NCI-H82 treated with DMSO at 0.1 percent for 48 hours (cell line): Measurements from ENCODE around the gene PPP2R5C.
A peak's percentile ranks its signal among the peaks of the same experiment; 100 is the strongest.
"Not testable (repeated sequence)": the region's sequence is repeated elsewhere in the genome, so short reads cannot be mapped to it uniquely, and the experiment has no call there.

Experiments used
- DNase-seq: peaks from one replicate; lab custom pipeline; 2025; ENCODE audit not compliant: unreplicated experiment; lab: John Stamatoyannopoulos, UW

The PPP2R5C gene

GRCh38 chr14:101749756-101750155, 11.8 kb upstream of the PPP2R5C start:
- DNase-seq: not testable (repeated sequence)

DNA sequence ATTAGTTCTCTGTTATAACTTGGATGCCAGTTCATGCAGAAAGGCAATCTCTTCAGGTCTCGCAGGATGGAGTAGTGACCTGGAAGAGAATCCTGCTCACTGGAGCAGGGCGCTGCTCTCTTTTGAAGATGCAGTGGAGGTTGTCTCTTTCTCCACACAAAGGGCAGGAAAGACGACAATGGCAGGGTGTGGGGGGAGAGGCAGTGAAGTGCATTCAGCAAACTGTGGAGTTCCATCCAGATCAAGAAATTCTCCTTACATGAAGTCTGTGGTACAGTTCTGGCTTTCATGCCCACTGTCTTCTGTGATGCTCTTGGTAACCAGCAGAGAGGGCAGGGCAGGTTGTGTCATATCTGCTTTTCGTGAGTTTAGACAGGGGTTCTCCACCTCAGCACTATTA, 6.6 kb upstream of the PPP2R5C start:
- no peak for DNase-seq

GRCh38 chr14:101755591-101756324, 5.8 kb upstream of the PPP2R5C start:
- peak; percentile 66 for DNase-seq

DNA sequence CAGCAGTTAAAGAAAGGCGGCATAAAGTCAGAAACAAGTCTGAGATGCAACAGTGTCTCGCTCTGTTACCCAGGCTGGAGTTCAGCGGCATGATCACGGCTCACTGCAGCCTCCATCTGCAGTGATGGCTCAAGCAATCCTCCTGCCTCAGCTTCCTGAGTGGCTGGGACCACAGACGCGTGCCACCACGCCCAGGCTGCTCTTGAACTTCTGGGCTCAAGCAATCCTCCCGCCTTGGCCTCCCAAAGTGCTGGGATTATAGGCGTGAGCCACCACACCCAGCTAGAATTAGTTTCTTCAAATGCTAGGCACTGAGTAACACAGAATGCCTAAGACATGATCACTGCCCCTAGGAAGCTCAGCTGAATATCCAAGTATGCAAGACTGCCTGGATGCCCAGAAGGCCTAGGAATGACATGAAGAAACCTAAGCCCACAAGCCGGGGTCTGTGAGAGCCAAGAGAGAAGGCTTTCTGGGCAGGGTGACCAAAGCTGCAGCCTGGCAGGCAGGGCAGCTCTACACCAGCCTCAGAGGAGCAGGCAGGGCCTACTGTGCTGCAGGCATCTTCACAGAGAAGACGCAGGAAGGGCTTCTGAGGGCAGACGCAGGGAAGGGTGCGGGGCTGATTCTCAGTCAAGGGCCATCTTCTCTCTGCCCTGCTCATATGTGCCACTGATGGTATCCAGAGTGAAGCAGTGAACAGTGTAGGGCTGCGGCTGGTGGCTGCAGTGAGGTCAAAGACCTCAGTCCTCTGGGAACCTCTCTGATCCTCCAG, 4.3 kb upstream of the PPP2R5C start:
- no peak for DNase-seq

GRCh38 chr14:101757839-101758211, 3.7 kb upstream of the PPP2R5C start:
- no peak for DNase-seq

DNA sequence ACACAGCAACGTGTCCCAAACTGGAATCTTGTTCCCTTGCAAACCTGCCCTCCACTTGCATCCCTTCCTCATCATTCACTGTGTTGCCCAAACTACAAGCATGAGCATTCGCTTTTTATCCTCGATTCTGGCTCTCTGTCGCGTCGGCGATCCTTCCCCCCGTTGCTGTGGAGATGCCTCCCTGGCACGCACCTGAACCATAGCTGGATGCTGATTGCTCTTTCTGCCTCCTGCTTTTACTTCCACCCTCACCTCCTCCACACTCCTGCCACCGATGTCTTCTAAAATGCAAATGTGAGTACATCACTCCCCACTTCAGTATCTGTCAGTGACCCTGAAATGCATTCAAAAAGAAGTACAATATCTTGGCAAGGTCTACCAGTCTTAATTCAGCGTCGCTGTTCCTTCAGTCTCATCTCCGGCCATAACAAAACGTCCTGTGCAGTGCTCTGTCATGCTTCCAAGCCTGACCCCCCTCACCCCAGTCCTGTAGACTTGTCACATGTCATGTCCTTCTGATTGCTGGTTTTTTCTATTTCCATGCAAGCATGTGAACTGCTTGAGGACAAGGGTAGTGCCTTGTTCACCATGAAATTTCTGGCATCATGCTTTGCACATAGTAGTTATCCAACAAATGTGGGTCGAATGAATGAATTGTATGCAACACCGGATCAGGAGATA, 2.5 kb upstream of the PPP2R5C start:
- no peak for DNase-seq

DNA sequence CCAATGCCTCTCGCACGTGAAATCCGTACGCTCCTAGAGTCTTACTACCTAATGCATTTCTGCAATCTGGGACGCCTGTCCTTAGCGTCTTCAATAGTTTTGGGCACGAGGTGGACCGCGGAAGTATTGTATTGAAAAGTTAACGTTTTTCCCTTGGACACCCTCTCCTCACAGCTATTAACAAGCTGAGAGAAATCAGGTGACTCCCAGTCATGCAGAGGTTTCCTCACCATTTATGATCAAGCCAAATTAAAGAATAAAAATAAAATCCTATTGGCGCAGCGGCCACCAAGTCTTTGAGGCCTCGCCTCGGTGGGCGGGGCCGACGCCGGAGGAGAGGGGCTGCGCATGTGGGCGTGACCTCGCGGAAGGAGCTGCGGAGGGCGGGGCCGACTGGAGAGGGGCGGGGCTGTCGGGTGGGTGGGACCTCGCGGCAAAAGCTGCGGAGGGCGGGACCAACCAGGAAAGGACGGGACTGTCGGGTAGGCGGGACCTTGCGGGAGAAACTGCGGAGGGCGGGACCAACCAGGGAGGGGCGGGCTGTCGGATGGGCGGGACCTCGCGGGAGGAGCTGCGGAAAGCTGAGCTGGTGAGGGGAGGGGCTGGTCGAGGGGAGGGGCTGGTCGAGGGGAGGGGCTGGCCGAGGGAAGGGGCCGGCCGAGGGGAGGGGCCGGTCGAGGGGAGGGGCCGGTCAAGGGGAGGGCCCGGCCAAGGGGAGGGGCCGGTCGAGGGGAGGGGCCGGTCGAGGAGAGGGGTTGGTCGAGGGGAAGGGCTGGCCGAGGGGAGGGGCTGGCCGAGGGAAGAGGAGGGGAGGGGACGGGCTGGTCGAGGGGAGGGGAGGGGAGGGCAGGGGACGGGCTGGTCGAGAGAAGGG, 1.1 kb upstream of the PPP2R5C start:
- peak; percentile 90 for DNase-seq

GRCh38 chr14:101761881-101762529, 496 bp downstream of the PPP2R5C start:
- DNase-seq: no peak

DNA sequence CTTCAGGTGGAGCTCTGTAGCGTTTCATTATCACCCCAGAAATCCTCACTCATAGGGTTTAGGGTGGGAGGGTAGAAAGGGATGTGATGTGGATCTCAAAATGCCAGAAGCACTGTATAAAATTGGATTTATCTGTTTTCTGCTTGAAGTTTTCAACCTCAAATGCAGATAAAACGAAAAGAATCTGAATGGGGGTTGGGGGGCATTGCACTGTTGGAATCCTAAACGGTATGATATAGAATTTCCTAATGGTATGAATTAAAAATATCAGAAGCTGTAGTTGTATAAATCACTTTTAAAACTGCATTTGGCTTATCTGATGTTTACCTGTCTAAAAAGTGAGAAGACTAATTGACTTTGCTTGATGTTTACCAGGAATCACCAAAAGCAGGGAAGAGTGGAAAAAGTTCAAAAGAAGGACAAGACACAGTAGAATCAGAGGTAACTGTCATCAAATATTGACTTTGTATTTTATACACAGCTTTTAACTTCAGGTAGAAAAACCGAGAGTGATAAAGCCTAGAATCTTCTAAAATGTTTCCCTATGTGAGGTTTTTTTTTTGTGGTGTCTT, 1.1 kb downstream of the PPP2R5C start:
- DNase-seq: no peak

DNA sequence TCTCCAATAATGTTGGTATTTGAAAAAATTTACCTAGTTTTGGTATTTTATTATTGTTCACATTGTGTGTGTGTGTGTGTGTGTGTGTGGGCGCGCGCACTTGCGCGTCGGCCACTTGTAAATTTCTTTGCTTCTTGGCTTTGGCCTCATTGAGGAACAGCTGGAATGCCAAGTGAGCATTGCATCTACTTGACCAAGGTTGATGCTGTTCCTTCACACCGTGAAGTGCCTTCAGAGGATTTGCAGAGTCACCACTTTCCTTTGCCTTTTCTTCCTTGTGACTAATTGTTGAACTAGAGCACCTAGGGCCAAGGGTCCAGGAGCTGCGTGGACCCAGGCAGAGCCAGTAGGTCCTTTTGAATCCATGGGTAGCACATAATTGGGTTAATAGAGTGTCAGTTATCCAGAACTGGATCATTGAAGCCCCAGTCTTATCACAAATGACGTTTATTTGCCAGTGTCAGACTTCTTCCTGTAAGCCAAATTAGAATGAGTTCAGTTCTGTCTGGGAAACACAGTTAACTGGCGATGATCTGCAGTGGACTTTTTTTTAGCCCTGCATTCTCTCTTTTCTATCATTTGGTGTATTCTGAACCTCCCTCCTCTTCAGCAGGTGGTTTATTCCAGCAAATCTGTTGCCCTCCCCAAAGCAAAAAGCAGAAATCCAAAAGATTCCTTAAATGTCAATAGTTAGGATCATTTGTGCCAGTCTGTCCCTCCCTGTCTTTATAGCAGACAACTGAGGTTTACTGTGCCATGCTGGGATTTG, 2.6 kb downstream of the PPP2R5C start:
- DNase-seq: no peak

GRCh38 chr14:101767618-101768362, 6.3 kb downstream of the PPP2R5C start:
- DNase-seq: no peak

GRCh38 chr14:101770183-101770582, 8.7 kb downstream of the PPP2R5C start:
- DNase-seq: no peak

GRCh38 chr14:101772770-101773169, 11.3 kb downstream of the PPP2R5C start:
- DNase-seq: no peak

GRCh38 chr14:101773378-101773777, 11.9 kb downstream of the PPP2R5C start:
- DNase-seq: no peak

DNA sequence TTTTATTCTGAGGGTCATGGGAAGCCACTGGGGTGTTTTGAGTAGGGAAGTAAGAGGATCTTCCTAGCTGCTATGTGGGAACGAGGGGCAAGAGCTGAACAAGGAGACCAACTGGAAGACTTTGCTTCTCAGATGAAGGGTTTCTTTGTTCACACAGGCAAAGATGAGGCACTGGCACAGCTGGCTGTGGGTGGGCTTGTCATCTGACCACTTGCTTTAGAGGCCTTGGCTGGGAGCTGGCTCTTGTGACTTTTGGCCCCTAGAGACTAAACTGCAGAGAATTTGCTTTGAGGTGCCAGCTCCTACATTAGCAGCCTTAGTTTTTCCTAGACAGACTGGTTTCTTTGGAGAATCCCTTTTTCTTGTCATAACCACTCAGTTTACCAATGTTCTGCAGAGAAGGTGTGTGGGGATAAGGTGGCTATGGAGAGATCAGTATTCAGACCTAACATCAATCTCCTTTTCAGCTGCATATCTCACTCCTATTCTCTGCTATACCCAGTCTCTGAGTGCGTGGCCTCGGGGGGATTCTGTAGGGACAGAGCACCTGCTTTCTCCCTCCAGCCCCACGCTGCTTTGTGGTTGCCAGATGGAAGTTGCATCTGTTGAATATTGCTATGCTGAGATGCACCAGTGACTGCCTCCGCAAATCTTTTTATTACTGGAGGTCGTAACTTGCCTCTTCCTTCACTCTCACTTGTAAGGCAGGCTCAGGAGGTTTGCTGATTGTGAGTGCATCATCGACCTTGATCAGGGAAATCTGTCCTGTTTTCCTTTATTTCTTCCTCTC, 12.7 kb downstream of the PPP2R5C start:
- DNase-seq: no peak

DNA sequence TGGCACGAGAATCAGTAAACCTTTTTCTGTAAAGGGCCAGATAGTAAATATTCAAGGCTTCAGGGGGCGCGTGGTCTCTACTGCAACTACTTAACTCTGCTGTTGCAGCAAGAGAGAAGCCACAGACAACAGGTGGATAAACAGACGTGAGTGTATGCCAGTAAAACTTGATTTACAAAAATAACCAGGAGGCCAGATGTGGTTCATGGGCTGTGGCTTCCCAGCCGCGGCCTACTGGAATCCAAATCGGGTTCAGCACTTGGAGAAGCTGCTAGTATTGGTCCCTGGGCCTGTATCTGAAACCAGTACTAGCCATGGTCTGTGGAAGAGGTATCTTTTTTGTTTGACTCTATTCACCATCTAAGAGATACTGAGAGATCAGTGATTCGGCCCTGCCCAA, 13.3 kb downstream of the PPP2R5C start:
- DNase-seq: no peak

DNA sequence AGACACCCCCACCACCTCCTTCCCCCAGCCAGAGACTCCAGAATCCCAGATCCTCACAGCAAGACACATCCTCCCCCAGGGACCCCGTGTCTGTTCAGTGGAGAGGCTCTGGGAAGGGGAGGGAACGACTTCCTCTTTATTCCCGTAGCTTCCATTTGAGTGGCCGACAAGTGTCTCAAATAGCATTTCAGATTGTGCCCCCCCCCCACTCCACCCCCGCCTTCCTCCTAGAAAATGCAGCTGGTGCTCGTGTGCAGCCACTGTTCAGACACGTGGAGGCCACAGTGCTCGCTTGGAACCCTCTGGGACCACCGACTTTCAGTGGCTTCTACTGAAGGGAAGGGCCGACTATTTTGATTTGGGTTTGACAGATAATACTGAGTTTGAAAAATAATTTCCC, 14.3 kb downstream of the PPP2R5C start:
- DNase-seq: no peak

- no peak for DNase-seq
Observed at GRCh38 chr14:101776344-101776743, 14.8 kb downstream of the PPP2R5C start.
